Medulla oblongata (tissue), 1 donor: ENCODE measurements around the gene HOXD8.

Experiments used
- DNase-seq: peaks from one replicate; pipeline ENCODE4 v3.0.0-alpha.2; 2015; ENCODE audit errors: extremely low spot score

The HOXD8 gene

DNA sequence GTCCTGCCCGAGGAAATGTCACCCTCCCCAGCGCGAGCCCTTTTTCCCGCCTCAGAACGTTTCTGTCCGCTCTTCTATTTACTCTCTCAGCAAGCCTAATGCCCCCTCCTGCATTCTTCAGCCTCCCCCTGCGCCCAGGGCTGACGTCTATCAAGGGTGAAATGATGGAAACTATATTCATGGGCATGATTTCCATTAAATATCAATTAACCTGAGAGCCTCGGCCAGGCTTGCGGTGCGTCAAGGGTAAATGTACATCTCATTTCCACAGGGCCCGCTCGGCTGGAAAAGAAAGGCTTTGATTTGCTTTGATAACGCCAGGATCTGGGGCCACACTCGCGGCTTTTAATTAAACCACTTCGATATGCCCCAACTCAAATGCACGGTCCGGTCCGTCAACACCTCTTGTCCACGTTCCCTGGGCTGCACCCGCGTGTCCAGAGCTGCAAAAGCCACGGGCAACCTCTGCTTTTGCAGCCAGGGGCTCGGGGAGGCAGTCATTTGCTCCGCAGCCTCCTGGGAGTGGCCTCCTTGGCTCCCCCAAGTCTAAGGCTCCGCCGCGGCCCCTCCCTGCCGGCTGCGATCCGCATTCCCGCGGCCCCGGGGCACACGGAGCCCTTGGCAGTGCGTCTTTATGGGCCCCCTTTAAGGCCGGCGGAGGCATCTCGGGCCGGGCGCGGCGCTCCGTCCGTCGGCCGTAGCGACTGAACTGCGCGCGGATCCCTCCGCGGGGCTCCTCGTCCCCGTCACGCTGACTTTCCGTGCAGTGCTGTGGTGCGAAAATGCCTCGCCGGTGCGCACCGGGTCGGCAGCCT, at the start of gene HOXD8:
Gene HOXD8, plus strand, starts transcription at position 724 of the 815 bp plus-strand sequence. CDS start 662 bp downstream, outside the sequence.
- peak; percentile 48 for DNase-seq

DNA sequence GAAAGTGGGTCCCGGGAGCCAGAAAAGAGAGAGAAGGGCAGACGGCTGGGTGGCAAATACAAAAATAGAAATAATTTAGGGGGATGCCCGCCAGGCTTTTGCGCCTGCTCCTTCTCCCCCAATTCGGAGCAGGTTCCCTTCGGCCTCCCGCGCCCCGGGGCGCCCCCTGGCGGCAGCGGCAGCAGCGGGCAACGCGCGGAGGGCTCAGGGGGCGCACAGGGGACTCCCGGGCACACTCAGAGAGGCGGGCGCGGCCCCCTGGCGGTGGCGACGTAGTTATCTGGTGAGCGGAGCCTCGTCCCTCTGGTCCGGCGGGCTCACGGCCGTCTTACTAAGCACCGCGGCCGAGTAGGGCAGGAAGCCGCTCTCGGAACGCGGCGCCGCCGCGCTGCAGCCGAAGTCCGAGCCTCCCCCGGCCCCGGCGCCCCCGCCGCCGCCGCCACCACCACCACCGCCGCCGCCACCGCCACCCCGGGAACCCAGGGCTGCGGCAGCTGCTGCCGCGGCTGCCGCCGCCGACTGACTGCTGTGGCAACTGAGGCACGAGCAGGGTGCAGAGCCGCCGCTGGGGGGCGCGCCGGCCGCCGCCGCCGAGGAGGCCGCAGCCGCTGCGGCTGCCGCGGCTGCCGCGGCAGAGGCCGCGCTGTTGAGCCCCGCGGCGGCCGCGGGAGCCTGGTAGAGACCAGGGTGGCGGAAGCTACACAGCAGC, 49.5 kb upstream of the HOXD8 start:
- DNase-seq, result no peak

DNA sequence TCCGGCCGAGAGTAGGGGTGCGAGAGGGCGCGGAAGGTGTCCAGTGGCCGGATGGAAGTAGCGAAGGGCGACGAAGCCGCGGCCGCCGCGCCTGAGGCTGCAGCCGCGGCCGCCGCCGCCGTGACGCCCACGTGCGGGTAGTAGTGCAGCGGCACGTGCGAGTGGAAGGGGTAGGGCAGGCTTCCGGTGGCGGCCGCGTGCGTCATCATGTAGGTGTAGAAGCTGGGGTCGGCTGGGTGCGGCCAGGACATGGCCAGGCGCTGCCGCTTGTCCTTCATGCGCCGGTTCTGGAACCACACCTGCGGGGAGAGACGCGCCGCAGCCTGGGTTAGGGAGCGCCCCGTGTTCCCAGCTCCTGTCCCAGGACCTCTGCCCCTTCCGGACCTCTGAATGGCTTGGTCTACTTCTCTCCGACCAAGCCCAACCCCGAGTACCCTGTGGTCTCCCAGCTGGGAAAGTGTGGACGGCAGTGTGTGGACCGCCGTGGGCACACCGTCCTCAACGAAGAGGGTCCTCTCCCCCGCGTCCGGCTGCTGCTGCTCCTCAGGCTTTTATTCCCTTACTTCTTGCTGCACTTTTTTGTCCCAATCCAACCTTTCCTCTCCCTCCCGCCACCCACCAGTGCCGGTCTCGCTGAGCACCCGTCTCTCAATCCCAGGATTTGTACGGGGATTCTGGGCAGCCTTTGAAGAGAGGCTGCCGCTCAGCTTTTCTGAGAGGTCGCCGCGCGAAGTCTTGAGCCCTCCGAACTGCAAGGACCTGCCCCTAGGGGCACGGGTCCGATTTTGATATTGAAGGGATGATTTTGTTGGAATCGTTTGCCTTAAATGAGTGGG, 48.7 kb upstream of the HOXD8 start:
- DNase-seq, result no peak

GRCh38 chr2:176081376-176081836, 48.1 kb upstream of the HOXD8 start:
- no peak for DNase-seq

DNA sequence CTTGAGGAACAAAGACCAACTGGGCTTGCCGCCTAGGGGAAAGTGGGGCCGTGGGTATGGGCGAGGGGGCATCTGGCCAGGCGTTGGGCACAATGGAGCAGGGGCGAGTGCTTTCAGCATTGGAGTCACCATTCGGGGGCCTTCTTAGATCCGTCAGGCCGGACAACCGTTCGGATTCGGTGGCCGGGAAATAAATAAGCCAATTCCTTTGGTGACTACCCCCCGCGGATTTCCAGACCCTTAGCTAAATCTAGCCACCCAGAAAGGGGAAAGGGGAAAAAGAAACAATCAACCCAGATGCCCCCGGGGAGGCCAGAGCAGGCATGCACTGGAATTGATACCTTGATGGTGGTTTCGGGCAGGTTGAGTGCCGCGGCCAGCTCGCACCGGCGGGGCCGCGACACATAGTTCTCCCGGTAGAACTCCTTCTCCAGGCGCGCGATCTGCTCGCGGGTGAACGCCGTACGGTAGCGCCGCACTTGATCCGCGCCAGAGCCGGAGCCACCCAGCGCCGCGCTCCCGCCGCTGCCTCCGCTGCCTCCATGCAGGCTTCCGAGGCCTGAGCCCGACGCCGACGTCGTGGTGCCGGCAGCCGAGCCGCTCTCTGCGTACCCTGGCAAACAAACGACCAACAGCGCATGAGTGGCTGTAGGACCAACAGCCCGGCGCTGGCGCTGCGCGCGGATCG, 47.5 kb upstream of the HOXD8 start:
- DNase-seq, result no peak

DNA sequence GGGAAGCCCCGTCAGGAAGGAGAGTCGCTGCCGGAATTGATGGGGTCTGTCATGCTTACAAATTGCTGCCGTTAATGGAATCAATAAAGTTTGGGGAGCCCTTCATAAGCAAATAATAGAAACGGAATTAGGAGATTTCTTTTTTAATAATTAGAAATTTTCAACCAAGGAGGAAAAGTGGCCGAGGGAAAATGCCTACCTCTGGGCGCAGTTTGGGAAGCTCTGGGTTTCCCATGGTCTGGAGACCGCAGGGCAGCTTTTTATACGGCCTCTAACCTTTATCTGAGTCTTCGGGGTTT, 47.0 kb upstream of the HOXD8 start:
- no peak for DNase-seq

- no peak for DNase-seq
Observed at GRCh38 chr2:176082824-176083751, 46.4 kb upstream of the HOXD8 start.

- DNase-seq, result no peak
Observed at GRCh38 chr2:176083796-176084261, 45.7 kb upstream of the HOXD8 start, which contains the start of gene EVX2. TSS of gene EVX2 (minus strand) at chr2:176083962. CDS start at chr2:176083776, 186 bp downstream.

GRCh38 chr2:176084611-176085119, 44.8 kb upstream of the HOXD8 start:
- no peak for DNase-seq

DNA sequence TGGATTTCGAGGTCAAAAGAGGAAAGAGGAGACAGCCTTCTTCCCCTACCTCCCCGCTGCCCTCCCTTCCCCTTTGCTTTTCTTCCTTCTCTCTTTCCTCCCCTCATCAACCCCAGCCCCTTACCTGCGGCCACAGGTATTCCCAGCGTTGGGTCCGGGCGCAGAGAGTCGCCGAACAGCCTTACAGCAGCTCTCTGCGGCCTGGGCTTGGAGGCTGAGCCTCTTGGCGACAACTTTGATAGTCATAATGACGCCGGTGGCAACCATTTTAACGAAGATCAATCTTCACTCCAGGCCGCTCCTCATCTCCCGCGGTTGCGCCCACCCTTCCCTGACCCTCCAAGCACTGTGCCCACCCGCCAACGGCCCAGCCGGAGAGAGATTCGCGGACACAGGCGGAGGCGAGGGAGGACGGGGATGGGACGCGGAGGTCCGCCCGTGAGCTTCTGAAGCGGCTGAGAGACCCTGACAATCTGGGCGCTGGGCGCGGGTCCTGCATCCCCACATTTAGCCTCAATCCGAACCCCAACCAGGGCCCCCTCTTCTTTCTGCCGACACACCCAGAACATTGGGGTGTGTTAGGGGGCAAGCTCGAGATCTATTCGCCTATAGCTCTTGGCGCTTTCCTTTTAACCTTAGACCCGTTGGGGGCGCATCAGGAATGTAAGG, 44.3 kb upstream of the HOXD8 start:
- no peak for DNase-seq

DNA sequence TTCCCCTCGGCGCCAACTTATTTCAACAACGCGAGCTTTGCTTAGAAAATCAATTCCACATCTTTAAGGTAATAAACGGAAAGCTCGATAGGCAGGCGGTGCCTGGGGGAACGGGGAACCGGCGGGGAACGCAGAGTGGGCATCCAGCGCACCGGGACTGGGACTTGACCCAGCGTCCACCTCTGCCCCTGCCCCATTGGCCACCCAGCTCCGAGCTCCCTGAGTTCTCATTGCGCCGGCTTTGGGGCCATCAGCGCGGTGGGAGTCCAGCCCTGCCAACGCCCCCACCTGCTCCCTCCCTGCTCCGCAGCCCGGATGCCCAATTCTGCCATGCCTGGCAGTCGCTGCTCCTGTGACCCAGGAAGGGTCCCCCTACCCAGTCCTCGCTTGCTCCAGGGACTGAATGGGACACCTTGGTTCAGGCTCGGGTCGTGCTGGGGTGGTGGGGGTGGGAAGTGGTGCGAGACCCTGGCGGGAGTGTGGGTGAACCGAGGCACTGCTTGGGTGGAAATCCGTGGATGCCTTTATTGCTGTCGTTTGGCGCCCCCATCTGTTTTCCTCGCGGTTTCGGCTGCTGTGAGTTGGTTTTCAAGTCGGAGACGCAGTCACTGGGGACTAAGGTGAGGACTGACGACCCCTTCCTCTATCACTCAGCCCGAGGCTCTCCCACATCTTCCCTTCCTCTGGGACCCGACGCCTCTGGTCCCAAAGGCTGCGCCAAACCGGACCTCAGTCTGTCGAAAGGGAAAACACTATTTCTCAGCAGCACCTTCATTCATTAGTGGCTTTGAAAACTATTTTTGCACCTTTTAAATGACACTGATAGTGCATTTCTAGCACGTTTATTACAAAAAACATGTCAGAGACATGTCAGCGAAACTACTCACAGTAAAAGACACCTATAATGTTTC, 43.4 kb upstream of the HOXD8 start:
- DNase-seq, result peak; percentile 65

DNA sequence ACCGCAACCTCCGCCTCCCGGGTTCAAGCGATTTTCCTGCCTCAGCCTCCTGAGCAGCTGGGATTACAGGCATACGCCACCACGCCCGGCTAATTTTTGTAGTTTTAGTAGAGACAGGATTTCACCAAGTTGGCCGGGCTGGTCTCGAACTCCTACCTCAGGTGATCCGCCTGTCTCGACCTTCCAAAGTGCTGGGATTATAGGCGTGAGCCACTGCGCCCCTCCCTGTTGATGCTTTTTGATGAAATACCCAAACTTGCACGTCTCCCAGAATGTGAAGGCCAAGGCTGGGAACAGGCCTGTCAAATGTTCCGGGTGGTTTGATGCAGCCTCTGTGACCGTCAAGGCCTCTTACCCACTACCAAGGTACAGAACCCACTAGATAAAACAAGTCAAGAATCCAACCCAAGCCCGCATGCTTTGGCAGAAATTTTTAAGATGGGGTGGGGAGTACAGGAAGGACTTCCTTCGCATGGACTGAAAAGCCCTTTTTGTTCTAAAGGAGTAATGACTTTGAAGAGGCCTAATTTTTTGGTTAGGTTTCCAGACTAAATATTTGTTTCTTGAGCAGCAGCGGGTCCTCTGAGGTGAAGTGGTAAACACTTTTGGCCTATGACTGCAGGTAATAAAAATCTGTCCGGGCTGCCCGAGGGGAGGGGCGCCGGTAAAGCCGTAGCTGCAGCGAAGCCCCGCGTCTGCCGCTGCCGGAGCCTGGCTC, 42.0 kb upstream of the HOXD8 start:
- no peak for DNase-seq

GRCh38 chr2:176088048-176088936, 41.2 kb upstream of the HOXD8 start:
- peak; percentile 67 for DNase-seq

- no peak for DNase-seq
Observed at GRCh38 chr2:176088937-176089842, 40.3 kb upstream of the HOXD8 start.

GRCh38 chr2:176089843-176090395, 39.6 kb upstream of the HOXD8 start:
- no peak for DNase-seq
